Brain microvascular endothelial cell (primary cell): Measurements from ENCODE around the gene CD4.

Experiments
- DNase-seq: peaks from one replicate; pipeline ENCODE4 v3.0.0-alpha.2; 2020
- H3K27ac ChIP-seq: fragments of 250-450 bp; sonication (Bioruptor Pico); 2 replicates; pipeline ENCODE4 v1.5.1; 2020; ENCODE audit warnings: mild to moderate bottlenecking, moderate library complexity
- H3K27me3 ChIP-seq: fragments of 250-450 bp; sonication (Bioruptor Pico); replicated peaks from 2 replicates; pipeline ENCODE4 v1.5.1; 2020; ENCODE audit warnings: mild to moderate bottlenecking
- H3K36me3 ChIP-seq: fragments of 250-450 bp; sonication (Bioruptor Pico); replicated peaks from 2 replicates; pipeline ENCODE4 v1.5.1; 2020; ENCODE audit warnings: mild to moderate bottlenecking
- H3K4me3 ChIP-seq: 2 replicates; pipeline ENCODE4 v1.5.1; 2011; ENCODE audit warnings: low read depth, mild to moderate bottlenecking, control low read depth, low read length, moderate library complexity
- CTCF ChIP-seq: IDR thresholded peaks from 2 replicates; pipeline ENCODE4 v1.5.1; 2011; ENCODE audit warnings: low read depth, mild to moderate bottlenecking, moderate library complexity, low read length, control low read depth, inconsistent platforms; ENCODE audit errors: missing control alignments
- in situ Hi-C: cut with HindIII; loops from 2 replicates; pipeline ENCODE4 v1.10.0; 2017; ENCODE audit warnings: low sequenced_read_pairs, low pct_ligation_motif_present

The CD4 gene

GRCh38 chr12:6763380-6763779 lies 25.9 kb upstream of the CD4 start:
- peak overlapping the region; percentile 79 for H3K27ac ChIP-seq
- no peak for DNase-seq
- H3K36me3 ChIP-seq, result no peaks in the 10 kb centered on the region
- no peaks in the 10 kb centered on the region for H3K27me3 ChIP-seq
- peak overlapping the region; percentile 9 for H3K4me3 ChIP-seq
- in situ Hi-C loops, result no loop called here
- TF ChIP-seq CTCF, result no peak

- peak overlapping the region; percentile 79 for H3K27ac ChIP-seq
- no peak for TF ChIP-seq CTCF
- peak overlapping the region; percentile 29 for H3K4me3 ChIP-seq
- in situ Hi-C loops, result no loop called here
- H3K36me3 ChIP-seq, result peaks cover under 1% of the 10 kb centered on the region
- H3K27me3 ChIP-seq, result no peaks in the 10 kb centered on the region
- DNase-seq, result peak; percentile 99
These were observed 25.1 kb upstream of the CD4 start for GRCh38 chr12:6764011-6764828.

- DNase-seq, result no peak
- Histone ChIP-seq H3K36me3 (peaks cover 8% of the 10 kb centered on the region), H3K4me3 (no peak overlapping the region), H3K27me3 (no peaks in the 10 kb centered on the region), H3K27ac (peak overlapping the region; percentile 79)
- in situ Hi-C loops, result no loop called here
- no peak for TF ChIP-seq CTCF
These were observed 24.2 kb upstream of the CD4 start for GRCh38 chr12:6765048-6765633.

GRCh38 chr12:6765634-6766581 lies 23.4 kb upstream of the CD4 start, which contains the start of gene PTMS:
PTMS (plus strand) TSS chr12:6766363; CDS start chr12:6766706, 343 bp downstream.
- in situ Hi-C loops, result no loop called here
- H3K4me3 ChIP-seq, result peak within 1 kb of the TSS; percentile 90
- H3K36me3 ChIP-seq, result peaks cover 12% of the 10 kb centered on the region
- no peak within 1 kb of the TSS for H3K27ac ChIP-seq
- no peaks in the 10 kb centered on the region for H3K27me3 ChIP-seq
- DNase-seq, result peak; percentile 71
- TF ChIP-seq CTCF, result no peak

- peaks cover 18% of the 10 kb centered on the region for H3K36me3 ChIP-seq
- TF ChIP-seq CTCF, result peak; percentile 52
- peak overlapping the region; percentile 90 for H3K4me3 ChIP-seq
- in situ Hi-C loops, result no loop called here
- peak; percentile 32 for DNase-seq
- no peaks in the 10 kb centered on the region for H3K27me3 ChIP-seq
- H3K27ac ChIP-seq, result no peak overlapping the region
These were observed 22.5 kb upstream of the CD4 start for GRCh38 chr12:6766651-6767349.
